ENCODE results near the gene DRD2. TPM values are rescaled to one million over a fixed set of nuclear protein-coding genes. Genes with fewer than 3 reads are reported as not detected.

DRD2 gene
- polyA plus RNA-seq, 1 donor, result 0.37 TPM

DNA sequence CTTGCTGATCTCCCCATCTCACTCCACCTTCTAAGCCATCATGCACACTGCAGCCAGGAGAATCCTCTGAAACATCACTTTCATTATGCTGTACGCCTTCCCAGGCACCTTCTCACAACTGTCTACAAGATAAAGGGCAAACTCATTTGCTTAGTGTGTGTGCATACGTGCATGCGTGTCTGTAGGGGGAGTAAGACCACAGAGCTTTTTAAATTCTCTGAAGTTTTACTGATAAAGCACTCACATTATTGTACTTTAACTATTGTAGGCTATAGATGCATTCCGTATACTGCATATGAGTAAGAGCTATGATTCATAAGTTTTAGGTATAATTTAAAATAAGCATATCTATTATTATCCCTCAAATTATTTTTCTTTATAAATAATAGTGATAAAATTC lies 102.9 kb downstream of the DRD2 start:
- DNase-seq, result no peak

- DNase-seq, result no peak
Measured at GRCh38 chr11:113370634-113371033, 104.6 kb downstream of the DRD2 start.

DNA sequence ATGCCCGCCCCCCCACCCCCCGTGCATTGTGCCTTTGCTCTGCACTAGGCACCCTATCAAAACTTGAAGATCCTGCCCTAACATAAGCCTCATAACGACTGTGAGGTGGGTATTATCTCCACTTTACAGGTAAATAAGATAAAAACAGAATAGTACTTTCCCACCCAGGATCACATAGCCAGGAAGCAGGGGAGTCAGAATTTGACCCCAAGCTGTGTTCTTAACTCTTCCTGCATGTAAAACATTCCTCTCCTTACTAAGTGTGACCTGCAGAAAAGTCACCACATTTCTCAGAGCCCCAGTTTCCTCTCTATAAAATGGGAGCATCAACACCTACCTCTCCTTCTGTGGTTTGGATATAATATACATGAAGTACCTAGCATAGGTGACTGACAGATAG lies 105.8 kb downstream of the DRD2 start:
- no peak for DNase-seq

GRCh38 chr11:113365895-113366294 lies 109.3 kb downstream of the DRD2 start:
- DNase-seq, result no peak

DNA sequence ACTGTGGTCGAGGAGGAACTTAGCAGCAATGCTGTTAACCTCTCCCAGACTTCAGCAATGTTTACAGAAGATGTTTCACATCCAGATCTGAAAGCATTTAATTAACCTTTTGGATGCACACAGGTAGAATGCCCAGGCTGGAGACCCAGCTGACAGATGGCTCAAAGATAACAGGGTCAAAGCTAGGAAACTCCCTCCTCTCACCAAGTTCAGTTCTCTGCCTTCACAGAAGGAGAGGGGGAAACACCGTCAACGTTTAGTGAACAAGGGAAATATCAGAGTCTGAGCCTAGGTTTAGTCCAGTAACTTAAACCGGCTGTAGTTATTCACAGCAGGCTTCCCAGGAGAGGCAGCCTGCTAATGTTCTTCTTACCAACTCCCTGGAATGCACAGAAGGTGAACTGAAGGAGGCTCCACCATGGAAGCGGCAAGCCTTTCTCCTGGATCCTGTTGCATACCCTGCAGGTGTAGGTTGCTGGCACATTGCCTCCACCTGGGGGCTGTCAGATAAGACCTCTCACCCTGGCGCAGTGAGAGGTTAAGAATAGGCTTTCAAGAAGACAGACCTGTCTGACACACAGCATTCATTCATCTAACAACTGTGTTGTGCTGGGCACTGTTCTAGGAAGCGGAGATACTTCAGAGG lies 111.1 kb downstream of the DRD2 start:
- no peak for DNase-seq

DNA sequence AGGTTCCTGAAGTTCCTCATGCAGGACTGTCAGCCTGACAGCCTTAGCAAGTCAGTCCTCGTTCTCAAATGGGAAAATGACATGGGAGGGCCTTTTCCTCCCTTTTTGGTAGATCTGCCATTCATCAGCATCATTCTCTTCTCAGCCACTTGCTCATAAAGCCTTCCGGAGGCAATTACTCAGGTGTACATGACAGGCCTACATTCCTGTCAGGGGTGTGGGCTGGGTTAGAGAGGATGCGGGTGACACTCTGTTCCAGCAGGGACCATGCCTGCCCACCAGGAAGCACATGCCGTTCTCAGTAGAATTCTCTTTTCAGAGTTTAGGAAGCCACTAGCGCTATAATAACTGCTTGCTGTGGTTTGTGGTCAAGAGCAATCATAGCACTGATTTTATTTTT lies 111.8 kb downstream of the DRD2 start:
- DNase-seq, result no peak

Other genes with a start within 250 kb of the DRD2 start
- 48.4 TPM for gene TTC12, start 160.8 kb downstream of the DRD2 start, polyA plus RNA-seq (ENCODE audit: insufficient read length)
- 0.60 TPM for gene ANKK1, start 87.6 kb downstream of the DRD2 start, polyA plus RNA-seq (ENCODE audit: insufficient read length)
- gene TMPRSS5, start 230.9 kb upstream of the DRD2 start, polyA plus RNA-seq (ENCODE audit: insufficient read length), result 1.6 TPM

Data from left kidney (tissue), 2 donors.